OCI-LY7 (cell line): ENCODE data around the gene ZNRF3. TPM values are rescaled to one million over a fixed set of nuclear protein-coding genes. Genes with fewer than 3 reads are reported as not detected.
"Not testable (repeated sequence)": the region's sequence is repeated elsewhere in the genome, so short reads cannot be mapped to it uniquely, and the experiment has no call there.

ENCODE experiments used
- BruUV-seq: library from RNA; stranded (reverse); fragments of 400-500 nt; replicated peaks from 2 replicates; lab custom pipeline; 2021; lab: Mats Ljungman, UMichigan
- CTCF ChIA-PET: fragments of 300-600 bp; sonication (Branson Sonifier 250); formaldehyde crosslinking; loops from one replicate; lab custom pipeline; 2022; ENCODE audit warnings: antibody characterized with exemption; ENCODE audit not compliant: unreplicated experiment; lab: Charles Lee
- POLR2A ChIA-PET: fragments of 300-600 bp; sonication (Branson Sonifier 250); formaldehyde crosslinking; loops from one replicate; lab custom pipeline; 2022; ENCODE audit warnings: antibody characterized with exemption; lab: Charles Lee
- DNase-seq: peaks from one replicate; pipeline ENCODE4 v3.0.0-alpha.2; 2015; ENCODE audit warnings: low spot score
- H2AFZ ChIP-seq: fragments of 200-600 bp; sonication (generic), shearing (Covaris generic); 2 replicates; pipeline ENCODE4 v1.6.1; 2014; ENCODE audit warnings: mild to moderate bottlenecking, antibody characterized with exemption, low read length, moderate library complexity
- H3K27ac ChIP-seq: fragments of 200-600 bp; sonication (generic); 2 replicates; pipeline ENCODE4 v1.5.1; 2014; ENCODE audit warnings: mixed run types, low read depth, mild to moderate bottlenecking, moderate library complexity, low read length, inconsistent platforms; ENCODE audit not compliant: poor library complexity, severe bottlenecking
- H3K36me3 ChIP-seq: fragments of 200-600 bp; sonication (generic); 2 replicates; pipeline ENCODE4 v1.6.1; 2014; ENCODE audit warnings: mild to moderate bottlenecking, antibody characterized with exemption, low read length, moderate library complexity, mixed read lengths; ENCODE audit not compliant: insufficient read depth
- H3K4me1 ChIP-seq: fragments of 200-600 bp; sonication (generic); 2 replicates; pipeline ENCODE4 v1.5.1; 2014; ENCODE audit warnings: mild to moderate bottlenecking, low read length; ENCODE audit not compliant: insufficient read depth, poor library complexity, severe bottlenecking
- H3K4me2 ChIP-seq: fragments of 200-600 bp; sonication (generic); 2 replicates; pipeline ENCODE4 v1.6.1; 2014; ENCODE audit warnings: mild to moderate bottlenecking, low read length
- H3K4me3 ChIP-seq: fragments of 200-600 bp; sonication (generic); 2 replicates; pipeline ENCODE4 v1.5.1; 2014; ENCODE audit warnings: mild to moderate bottlenecking, low read depth, low read length; ENCODE audit not compliant: poor library complexity, severe bottlenecking
- H3K79me2 ChIP-seq: fragments of 200-600 bp; sonication (generic); 2 replicates; pipeline ENCODE4 v1.6.1; 2016; ENCODE audit warnings: low read depth, mild to moderate bottlenecking, low read length, moderate library complexity, mixed read lengths; ENCODE audit not compliant: insufficient read depth
- H3K9me2 ChIP-seq: fragments of 200-600 bp; sonication (generic); 2 replicates; pipeline ENCODE4 v1.6.1; 2016; ENCODE audit warnings: mild to moderate bottlenecking, low read length, mixed read lengths; ENCODE audit not compliant: insufficient read depth
- H3K9me3 ChIP-seq: fragments of 200-600 bp; sonication (generic); 2 replicates; pipeline ENCODE4 v1.6.1; 2014; ENCODE audit warnings: mild to moderate bottlenecking, mixed run types, low read length, mixed read lengths
- H4K20me1 ChIP-seq: fragments of 200-600 bp; sonication (generic); 2 replicates; pipeline ENCODE4 v1.6.1; 2014; ENCODE audit warnings: mild to moderate bottlenecking, antibody characterized with exemption, low read length, moderate library complexity, mixed read lengths; ENCODE audit not compliant: insufficient read depth
- CTCF ChIP-seq: fragments of 200-600 bp; sonication (generic); conservative IDR thresholded peaks from 2 replicates; pipeline ENCODE4 v1.5.1; 2014; ENCODE audit warnings: mild to moderate bottlenecking, antibody characterized with exemption, low read length, moderate library complexity, mixed read lengths
- EZH2phosphoT487 ChIP-seq: fragments of 200-600 bp; sonication (generic); IDR thresholded peaks from 2 replicates; pipeline ENCODE4 v1.6.1; 2018; ENCODE audit warnings: low read depth, borderline replicate concordance, mild to moderate bottlenecking, mixed run types, antibody characterized with exemption, low read length, moderate library complexity, mixed read lengths
- intact Hi-C: fragments of 100-400 bp; cut with micrococcal nuclease; formaldehyde crosslinking; loops from one replicate; pipeline ENCODE4 v1.10.0; 2022; ENCODE audit not compliant: unreplicated experiment
- total RNA-seq, 2 experiments: library from RNA; depleted of rRNA in 1 of 2; stranded (reverse); fragments of >200 nt in 1 of 2; shearing (Covaris generic) in 1 of 2; gene quantifications; 2 replicates each; pipeline ENCODE4 v1.2.3, GENCODE V29; 2014 to 2022

The ZNRF3 gene
- total RNA-seq, 2 experiments from 2014 or later, result 3.6 to 3.9 TPM

GRCh38 chr22:29032584-29032983 is 149.2 kb downstream of the ZNRF3 start:
- intact Hi-C loops, result no loop called here
- H4K20me1 ChIP-seq, result no peaks in the 10 kb centered on the region
- ChIA-PET POLR2A (interaction anchor here (0.7 kb wide), 2 partner anchors 347 to 397 kb away, joined by 3 read pairs; no protein-coding TSS in a partner anchor), CTCF (no interaction called here)
- H2AFZ ChIP-seq, result no peak overlapping the region
- H3K4me1 ChIP-seq, result no peaks in the 10 kb centered on the region
- TF ChIP-seq EZH2phosphoT487 (no peak), CTCF (no peak)
- no peak for DNase-seq
- BruUV-seq, result no TSS peak
- no peaks in the 10 kb centered on the region for H3K9me2 ChIP-seq
- H3K4me2 ChIP-seq, result no peak overlapping the region
- H3K36me3 ChIP-seq, result no peaks in the 10 kb centered on the region
- no peak overlapping the region for H3K27ac ChIP-seq
- H3K79me2 ChIP-seq, result no peaks in the 10 kb centered on the region
- no peaks in the 10 kb centered on the region for H3K9me3 ChIP-seq
- H3K4me3 ChIP-seq, result no peak overlapping the region

- no peak overlapping the region for H2AFZ ChIP-seq
- no peak overlapping the region for H3K4me3 ChIP-seq
- no peaks in the 10 kb centered on the region; the same call in 1 of the 2 replicates for H4K20me1 ChIP-seq
- no TSS peak for BruUV-seq
- ChIA-PET CTCF (no interaction called here), POLR2A (interaction anchor here (0.7 to 1.1 kb wide), 2 partner anchors 14 to 192 kb away, joined by 3 to 4 read pairs; no protein-coding TSS in a partner anchor)
- H3K9me3 ChIP-seq, result no peaks in the 10 kb centered on the region
- no peaks in the 10 kb centered on the region for H3K36me3 ChIP-seq
- DNase-seq, result no peak
- no peaks in the 10 kb centered on the region for H3K9me2 ChIP-seq
- H3K4me1 ChIP-seq, result no peaks in the 10 kb centered on the region
- TF ChIP-seq EZH2phosphoT487 (no peak), CTCF (no peak)
- H3K27ac ChIP-seq, result no peak overlapping the region
- intact Hi-C loops, result no loop called here
- H3K79me2 ChIP-seq, result no peaks in the 10 kb centered on the region
- no peak overlapping the region for H3K4me2 ChIP-seq
Observed at GRCh38 chr22:29037340-29037932, 154.1 kb downstream of the ZNRF3 start.

- no peak for TF ChIP-seq CTCF
- TF ChIP-seq EZH2phosphoT487, result no peak
- ChIA-PET CTCF (no interaction called here), POLR2A (interaction anchor here (0.6 kb wide), 1 partner anchor 206 kb away, joined by 7 read pairs; no protein-coding TSS in a partner anchor)
- DNase-seq, result no peak
- Histone ChIP-seq H4K20me1 (no peaks in the 10 kb centered on the region; the same call in 1 of the 2 replicates), H3K9me2 (no peaks in the 10 kb centered on the region), H3K79me2 (no peaks in the 10 kb centered on the region), H3K36me3 (no peaks in the 10 kb centered on the region), H3K27ac (no peak overlapping the region), H3K4me2 (no peak overlapping the region), H3K4me1 (no peaks in the 10 kb centered on the region), H3K4me3 (no peak overlapping the region), H3K9me3 (no peaks in the 10 kb centered on the region), H2AFZ (no peak overlapping the region)
- intact Hi-C loops, result no loop called here
- no TSS peak for BruUV-seq
Observed at GRCh38 chr22:29039148-29039547, 155.8 kb downstream of the ZNRF3 start.

- H3K9me2 ChIP-seq, H3K9me3 ChIP-seq, CTCF ChIA-PET, H4K20me1 ChIP-seq, DNase-seq, H3K4me1 ChIP-seq, H3K4me3 ChIP-seq, H3K79me2 ChIP-seq, H3K27ac ChIP-seq, H2AFZ ChIP-seq, BruUV-seq, H3K36me3 ChIP-seq, H3K4me2 ChIP-seq: not testable (repeated sequence)
- POLR2A ChIA-PET, result interaction anchor here (0.6 kb wide), 2 partner anchors 207 to 1124 kb away, joined by 3 to 7 read pairs; no protein-coding TSS in a partner anchor
- intact Hi-C loops, result loop anchor here (1.0 to 5.0 kb wide), 3 partner anchors 184 to 439 kb away; no protein-coding TSS in a partner anchor
Observed at GRCh38 chr22:29039684-29040083, 156.3 kb downstream of the ZNRF3 start.
